Mesothelial cell of epicardium (in vitro differentiated cells): ENCODE data around the gene TFF1. TPM values are rescaled to one million over a fixed set of nuclear protein-coding genes. Genes with fewer than 3 reads are reported as not detected.

ENCODE experiments used
- DNase-seq, 2 experiments: peaks; one replicate each; pipeline ENCODE4 v3.0.0; 2021; ENCODE audit warnings: low spot score in 2 of 2; ENCODE audit not compliant: unreplicated experiment in 2 of 2
- H3K27ac Mint-ChIP-seq: 2 replicates; pipeline ENCODE4 v1.8.0; 2021; ENCODE audit warnings: mixed read lengths
- H3K27me3 Mint-ChIP-seq: 2 replicates; pipeline ENCODE4 v1.8.0; 2021; ENCODE audit warnings: low read depth, mixed read lengths
- H3K36me3 Mint-ChIP-seq: 2 replicates; pipeline ENCODE4 v1.8.0; 2021; ENCODE audit warnings: mixed read lengths
- H3K4me1 Mint-ChIP-seq: 2 replicates; pipeline ENCODE4 v1.8.0; 2021; ENCODE audit warnings: mixed read lengths
- H3K4me3 Mint-ChIP-seq: 2 replicates; pipeline ENCODE4 v1.8.0; 2021; ENCODE audit warnings: mild to moderate bottlenecking, moderate library complexity, mixed read lengths
- H3K9me3 Mint-ChIP-seq: 2 replicates; pipeline ENCODE4 v1.8.0; 2021; ENCODE audit warnings: mixed read lengths
- CTCF ChIP-seq: fragments of 200-600 bp; sonication (generic); IDR thresholded peaks from one replicate; pipeline ENCODE4 v1.5.0; 2021; ENCODE audit warnings: antibody characterized with exemption; ENCODE audit not compliant: unreplicated experiment
- total RNA-seq: library from RNA; stranded (reverse); gene quantifications from 3 replicates; pipeline ENCODE4 v1.2.1, GENCODE V29; 2021

Gene TFF1
- total RNA-seq, 1 donor from 2014 or later = not detected

DNA sequence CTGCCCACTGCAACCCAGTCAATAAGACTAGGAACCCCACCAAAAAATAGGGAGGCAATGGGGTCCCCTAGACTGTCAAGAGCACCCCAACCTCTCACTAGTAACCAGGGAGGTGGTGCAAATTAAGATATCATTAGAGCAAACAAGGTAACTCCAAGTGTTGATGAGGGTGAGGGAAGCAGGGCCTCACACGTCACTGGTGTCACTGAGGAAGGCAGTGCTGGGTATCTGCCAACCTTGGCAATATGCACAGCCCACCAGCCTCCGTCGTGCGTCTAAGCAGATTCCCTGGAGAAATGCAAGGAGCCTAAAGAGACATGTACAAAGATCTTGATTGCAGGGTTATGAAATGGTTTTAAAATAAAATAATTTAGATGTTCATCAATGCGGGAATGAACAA, 41.1 kb upstream of the TFF1 start:
- DNase-seq = no peak
- H3K36me3 Mint-ChIP-seq = no peaks in the 10 kb centered on the region
- H3K27me3 Mint-ChIP-seq = peaks cover 10% of the 10 kb centered on the region
- no peaks in the 10 kb centered on the region for H3K9me3 Mint-ChIP-seq
- H3K27ac Mint-ChIP-seq = no peak overlapping the region
- H3K4me3 Mint-ChIP-seq = no peak overlapping the region
- peaks cover 4% of the 10 kb centered on the region for H3K4me1 Mint-ChIP-seq
- no peak for TF ChIP-seq CTCF

GRCh38 chr21:42406866-42407265, 40.5 kb upstream of the TFF1 start:
- H3K4me1 Mint-ChIP-seq = peaks cover 4% of the 10 kb centered on the region
- H3K27me3 Mint-ChIP-seq = peaks cover 10% of the 10 kb centered on the region
- H3K36me3 Mint-ChIP-seq = no peaks in the 10 kb centered on the region
- H3K4me3 Mint-ChIP-seq = no peak overlapping the region
- no peak for DNase-seq
- no peaks in the 10 kb centered on the region for H3K9me3 Mint-ChIP-seq
- TF ChIP-seq CTCF = no peak
- H3K27ac Mint-ChIP-seq = no peak overlapping the region

DNA sequence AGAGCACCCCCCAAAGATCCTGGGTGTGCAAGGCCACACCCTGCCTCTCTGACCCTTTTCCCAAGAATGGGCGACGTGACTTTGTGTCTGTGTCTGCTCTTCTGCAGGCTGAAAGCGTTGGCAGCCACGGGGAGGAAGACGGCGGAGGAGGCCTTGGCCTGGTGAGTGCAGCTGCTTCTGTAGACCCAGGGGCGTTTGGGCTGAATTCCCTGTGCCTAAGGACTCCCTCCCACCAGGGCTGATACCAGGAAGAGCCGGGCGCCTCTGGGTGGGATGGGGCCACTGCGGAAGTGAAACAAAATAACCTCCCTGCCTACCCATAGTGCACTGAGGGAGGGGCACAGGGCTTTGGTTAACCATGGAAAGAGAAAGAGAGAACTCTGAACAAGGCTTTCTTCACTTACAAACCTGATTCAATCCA, 39.9 kb upstream of the TFF1 start:
- no peak overlapping the region for H3K4me3 Mint-ChIP-seq
- no peaks in the 10 kb centered on the region for H3K36me3 Mint-ChIP-seq
- peaks cover 10% of the 10 kb centered on the region for H3K27me3 Mint-ChIP-seq
- H3K4me1 Mint-ChIP-seq = peaks cover 4% of the 10 kb centered on the region
- H3K27ac Mint-ChIP-seq = no peak overlapping the region
- TF ChIP-seq CTCF = no peak
- no peaks in the 10 kb centered on the region for H3K9me3 Mint-ChIP-seq
- DNase-seq = no peak

GRCh38 chr21:42405064-42406013, 39.0 kb upstream of the TFF1 start:
- H3K9me3 Mint-ChIP-seq = no peaks in the 10 kb centered on the region
- peaks cover 4% of the 10 kb centered on the region for H3K4me1 Mint-ChIP-seq
- no peak for DNase-seq
- no peak overlapping the region for H3K27ac Mint-ChIP-seq
- TF ChIP-seq CTCF = no peak
- peaks cover 10% of the 10 kb centered on the region for H3K27me3 Mint-ChIP-seq
- H3K4me3 Mint-ChIP-seq = no peak overlapping the region
- no peaks in the 10 kb centered on the region for H3K36me3 Mint-ChIP-seq

DNA sequence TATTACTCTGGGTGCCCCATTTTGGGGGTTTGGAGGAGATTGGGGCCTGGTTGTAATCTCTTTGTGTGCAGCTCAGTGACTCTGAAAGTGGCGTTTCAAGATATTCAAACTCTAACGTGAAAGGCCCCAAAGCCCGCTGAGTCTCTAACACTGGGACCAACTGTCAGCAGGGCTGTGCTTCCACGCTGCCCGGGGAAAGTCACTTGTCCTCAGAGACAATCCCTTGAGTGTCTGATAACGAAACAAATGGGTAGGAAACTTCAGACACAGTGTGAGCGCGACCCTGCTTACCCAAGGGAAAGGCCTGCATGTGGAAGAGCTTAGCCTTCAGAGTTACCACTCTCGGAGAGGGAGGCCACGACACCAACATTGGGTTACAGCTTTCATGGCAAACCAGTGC, 38.2 kb upstream of the TFF1 start:
- Mint-ChIP-seq H3K27ac (no peak overlapping the region), H3K4me1 (peaks cover 4% of the 10 kb centered on the region), H3K9me3 (no peaks in the 10 kb centered on the region), H3K27me3 (peaks cover 6% of the 10 kb centered on the region), H3K36me3 (no peaks in the 10 kb centered on the region), H3K4me3 (no peak overlapping the region)
- TF ChIP-seq CTCF = no peak
- DNase-seq = no peak
